Measurements from ENCODE around the gene ID1.
"Not testable (repeated sequence)": the region's sequence is repeated elsewhere in the genome, so short reads cannot be mapped to it uniquely, and the experiment has no call there.

The ID1 gene

GRCh38 chr20:31594558-31595379 lies 10.3 kb upstream of the ID1 start:
- H3K9me3 ChIP-seq (ENCODE audit: insufficient read depth, low read length) = no peaks in the 10 kb centered on the region
- peak overlapping the region; percentile 63 for H3K9ac ChIP-seq (ENCODE audit: insufficient read length, low read depth)
- H3K4me1 ChIP-seq (ENCODE audit: insufficient read depth, insufficient read length) = peaks cover 12% of the 10 kb centered on the region
- no peak for TF ChIP-seq ZNF274 (IDR thresholded peaks at IDR 0.05; ENCODE audit: low read depth, low read length)
- peak; percentile 8 for TF ChIP-seq YY1 (IDR thresholded peaks at IDR 0.05; ENCODE audit: insufficient read depth, insufficient read length)
- no peak for TF ChIP-seq SUZ12 (IDR thresholded peaks at IDR 0.05; ENCODE audit: extremely low read depth, insufficient read depth, insufficient read length)
- no peak overlapping the region for H3K4me3 ChIP-seq (ENCODE audit: insufficient read length, low read depth)
- H3K36me3 ChIP-seq (ENCODE audit: insufficient read depth, insufficient read length, low read length) = no peaks in the 10 kb centered on the region
- no peaks in the 10 kb centered on the region for H3K27me3 ChIP-seq (ENCODE audit: insufficient read depth, insufficient read length)
- no peak for DNase-seq (ENCODE audit: low read depth, low spot score)

DNA sequence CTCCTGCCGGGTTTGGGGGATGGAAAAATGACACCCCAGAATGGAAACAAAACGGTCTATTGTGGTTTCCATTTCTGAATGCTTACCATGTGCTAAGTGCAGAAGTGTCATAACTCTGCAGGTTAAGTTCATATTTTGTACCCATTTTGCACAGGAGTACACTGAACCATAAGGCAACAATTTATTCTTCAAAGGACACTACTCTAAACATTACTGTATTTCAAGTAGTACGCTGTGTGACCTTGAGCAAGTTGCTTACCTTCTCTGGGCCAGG lies 9.8 kb upstream of the ID1 start:
- no peak for TF ChIP-seq ZNF274 (IDR thresholded peaks at IDR 0.05; ENCODE audit: low read depth, low read length)
- no peak for TF ChIP-seq SUZ12 (IDR thresholded peaks at IDR 0.05; ENCODE audit: extremely low read depth, insufficient read depth, insufficient read length)
- no peak for TF ChIP-seq YY1 (IDR thresholded peaks at IDR 0.05; ENCODE audit: insufficient read depth, insufficient read length)
- Histone ChIP-seq H3K4me3 (ENCODE audit: insufficient read length, low read depth) (no peak overlapping the region), H3K4me1 (ENCODE audit: insufficient read depth, insufficient read length) (peaks cover 12% of the 10 kb centered on the region), H3K27me3 (ENCODE audit: insufficient read depth, insufficient read length) (no peaks in the 10 kb centered on the region), H3K9me3 (ENCODE audit: insufficient read depth, low read length) (no peaks in the 10 kb centered on the region), H3K9ac (ENCODE audit: insufficient read length, low read depth) (no peak overlapping the region), H3K36me3 (ENCODE audit: insufficient read depth, insufficient read length, low read length) (no peaks in the 10 kb centered on the region)
- no peak for DNase-seq (ENCODE audit: low read depth, low spot score)

DNA sequence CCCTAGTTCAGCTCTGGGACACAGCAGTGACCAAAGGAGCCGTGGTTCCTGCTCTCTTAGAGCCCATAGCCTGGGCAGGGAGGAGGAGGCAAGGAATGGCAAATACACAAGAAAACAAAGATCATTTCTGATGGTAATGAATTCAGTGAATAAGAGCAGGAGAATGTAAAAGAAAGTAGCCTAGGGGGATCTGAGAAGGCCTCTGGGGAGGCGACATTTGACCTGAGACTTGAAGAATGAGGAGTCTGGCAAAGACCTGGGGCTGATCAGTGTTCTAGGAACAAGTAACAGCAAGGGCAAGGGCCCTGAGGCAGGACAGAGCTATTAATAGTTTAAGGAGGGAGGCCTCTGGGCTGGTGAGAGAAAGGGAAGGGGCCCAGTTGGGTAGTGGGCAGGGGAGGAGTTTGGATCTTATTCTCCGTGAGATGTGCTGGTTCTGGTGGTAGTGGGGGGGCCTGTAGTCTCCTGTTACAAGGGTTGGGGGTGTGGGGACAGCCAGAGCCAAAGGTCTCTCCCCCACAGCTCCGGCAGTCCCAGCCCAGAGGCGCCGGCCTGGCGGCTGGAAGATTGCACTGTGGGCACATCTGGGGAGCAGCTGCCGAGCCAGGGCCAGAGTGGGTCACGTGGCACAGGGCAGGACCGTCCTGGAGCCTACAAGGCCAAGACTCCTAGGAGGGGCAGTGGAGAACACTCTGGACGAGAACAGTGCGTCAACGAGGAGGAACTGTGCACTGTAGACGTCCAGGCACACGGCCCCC lies 9.3 kb upstream of the ID1 start:
- no peak overlapping the region for H3K4me3 ChIP-seq (ENCODE audit: insufficient read length, low read depth)
- no peaks in the 10 kb centered on the region for H3K36me3 ChIP-seq (ENCODE audit: insufficient read depth, insufficient read length, low read length)
- no peak for TF ChIP-seq YY1 (IDR thresholded peaks at IDR 0.05; ENCODE audit: insufficient read depth, insufficient read length)
- TF ChIP-seq ZNF274 (IDR thresholded peaks at IDR 0.05; ENCODE audit: low read depth, low read length) = no peak
- no peak for TF ChIP-seq SUZ12 (IDR thresholded peaks at IDR 0.05; ENCODE audit: extremely low read depth, insufficient read depth, insufficient read length)
- no peaks in the 10 kb centered on the region for H3K27me3 ChIP-seq (ENCODE audit: insufficient read depth, insufficient read length)
- H3K9ac ChIP-seq (ENCODE audit: insufficient read length, low read depth) = peak overlapping the region; percentile 84
- peaks cover 12% of the 10 kb centered on the region for H3K4me1 ChIP-seq (ENCODE audit: insufficient read depth, insufficient read length)
- no peaks in the 10 kb centered on the region for H3K9me3 ChIP-seq (ENCODE audit: insufficient read depth, low read length)
- DNase-seq (ENCODE audit: low read depth, low spot score) = no peak

DNA sequence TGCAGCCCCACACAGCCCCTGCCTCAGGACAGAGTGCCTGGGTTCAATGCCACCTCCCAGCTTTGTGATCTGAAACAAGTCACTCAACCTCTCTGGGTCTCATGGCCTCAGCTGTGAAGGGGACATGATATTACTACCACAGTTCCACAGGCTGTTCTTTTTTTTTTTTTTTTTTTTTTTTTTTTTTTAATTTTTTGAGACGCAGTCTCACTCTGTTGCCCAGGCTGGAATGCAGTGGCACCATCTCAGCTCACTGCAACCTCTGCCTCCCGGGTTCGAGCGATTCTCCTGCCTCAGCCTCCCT lies 8.7 kb upstream of the ID1 start:
- not testable (repeated sequence) for H3K9me3 ChIP-seq (ENCODE audit: insufficient read depth, low read length); H3K4me3 ChIP-seq (ENCODE audit: insufficient read length, low read depth); DNase-seq (ENCODE audit: low read depth, low spot score); H3K27me3 ChIP-seq (ENCODE audit: insufficient read depth, insufficient read length); H3K36me3 ChIP-seq (ENCODE audit: insufficient read depth, insufficient read length, low read length)
- peaks cover 12% of the 10 kb centered on the region for H3K4me1 ChIP-seq (ENCODE audit: insufficient read depth, insufficient read length)
- peak overlapping the region; percentile 84 for H3K9ac ChIP-seq (ENCODE audit: insufficient read length, low read depth)

DNA sequence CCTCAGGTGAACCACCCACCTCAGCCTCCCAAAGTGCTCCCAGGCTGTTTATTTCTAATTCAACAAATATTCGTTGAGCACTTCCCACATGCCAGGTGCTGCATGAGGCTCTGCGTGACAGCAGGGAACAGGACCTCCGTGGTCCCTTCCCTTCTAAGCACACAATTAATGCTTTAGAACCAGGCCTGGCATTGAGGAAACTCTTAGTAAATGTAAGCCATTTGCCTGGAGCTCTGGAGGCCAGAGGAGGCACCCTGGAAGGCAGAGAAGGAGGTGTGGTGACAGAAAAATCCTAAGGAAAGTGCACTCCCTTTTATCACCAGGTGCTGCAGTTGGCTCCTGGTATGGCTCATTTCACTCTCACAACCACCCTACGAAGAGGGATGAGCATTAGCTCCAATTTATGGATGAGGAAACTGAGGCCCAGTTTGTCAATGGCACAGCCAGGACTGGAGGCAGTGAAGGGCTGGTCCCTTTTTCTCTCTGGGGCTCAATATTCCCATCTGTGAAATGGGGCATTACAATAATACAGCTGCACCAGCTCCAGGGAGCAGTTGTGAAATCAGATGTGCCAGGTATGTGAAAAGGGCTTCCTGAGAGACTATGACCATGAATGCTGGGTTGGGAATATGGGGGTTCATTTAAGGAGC lies 8.1 kb upstream of the ID1 start:
- H3K9me3 ChIP-seq (ENCODE audit: insufficient read depth, low read length) = no peaks in the 10 kb centered on the region
- peak overlapping the region; percentile 57 for H3K9ac ChIP-seq (ENCODE audit: insufficient read length, low read depth)
- no peak for DNase-seq (ENCODE audit: low read depth, low spot score)
- H3K27me3 ChIP-seq (ENCODE audit: insufficient read depth, insufficient read length) = no peaks in the 10 kb centered on the region
- H3K4me1 ChIP-seq (ENCODE audit: insufficient read depth, insufficient read length) = peaks cover 12% of the 10 kb centered on the region
- H3K4me3 ChIP-seq (ENCODE audit: insufficient read length, low read depth) = no peak overlapping the region
- no peaks in the 10 kb centered on the region for H3K36me3 ChIP-seq (ENCODE audit: insufficient read depth, insufficient read length, low read length)
- TF ChIP-seq ZNF274 (IDR thresholded peaks at IDR 0.05; ENCODE audit: low read depth, low read length) (no peak), SUZ12 (IDR thresholded peaks at IDR 0.05; ENCODE audit: extremely low read depth, insufficient read depth, insufficient read length) (no peak), YY1 (IDR thresholded peaks at IDR 0.05; ENCODE audit: insufficient read depth, insufficient read length) (no peak)

GRCh38 chr20:31597481-31597855 lies 7.6 kb upstream of the ID1 start:
- Histone ChIP-seq H3K9ac (ENCODE audit: insufficient read length, low read depth) (no peak overlapping the region), H3K4me3 (ENCODE audit: insufficient read length, low read depth) (no peak overlapping the region), H3K4me1 (ENCODE audit: insufficient read depth, insufficient read length) (peaks cover 12% of the 10 kb centered on the region), H3K9me3 (ENCODE audit: insufficient read depth, low read length) (no peaks in the 10 kb centered on the region), H3K36me3 (ENCODE audit: insufficient read depth, insufficient read length, low read length) (no peaks in the 10 kb centered on the region), H3K27me3 (ENCODE audit: insufficient read depth, insufficient read length) (no peaks in the 10 kb centered on the region)
- TF ChIP-seq YY1 (IDR thresholded peaks at IDR 0.05; ENCODE audit: insufficient read depth, insufficient read length) (no peak), ZNF274 (IDR thresholded peaks at IDR 0.05; ENCODE audit: low read depth, low read length) (no peak), SUZ12 (IDR thresholded peaks at IDR 0.05; ENCODE audit: extremely low read depth, insufficient read depth, insufficient read length) (no peak)
- no peak for DNase-seq (ENCODE audit: low read depth, low spot score)

DNA sequence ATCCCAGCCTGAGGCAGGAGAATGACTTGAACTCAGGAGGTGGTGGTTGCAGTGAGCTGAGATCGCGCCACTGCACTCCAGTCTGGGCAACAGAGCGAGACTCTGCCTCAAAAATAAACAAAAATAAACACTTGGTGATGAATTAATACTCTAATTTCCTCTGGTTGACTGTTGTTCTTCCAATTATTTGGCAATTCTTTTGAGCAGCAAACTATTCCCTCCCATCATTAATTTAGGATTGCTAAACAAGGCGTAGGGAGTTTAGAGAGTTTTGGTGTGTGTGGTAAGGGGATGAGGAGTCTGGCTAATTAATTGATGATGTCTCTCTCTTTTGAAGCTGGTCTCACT lies 2.7 kb upstream of the ID1 start:
- no peak for TF ChIP-seq ZNF274 (IDR thresholded peaks at IDR 0.05; ENCODE audit: low read depth, low read length)
- no peak for TF ChIP-seq YY1 (IDR thresholded peaks at IDR 0.05; ENCODE audit: insufficient read depth, insufficient read length)
- no peak for TF ChIP-seq SUZ12 (IDR thresholded peaks at IDR 0.05; ENCODE audit: extremely low read depth, insufficient read depth, insufficient read length)
- no peak overlapping the region for H3K4me3 ChIP-seq (ENCODE audit: insufficient read length, low read depth)

More for the DNA sequence above, 2.7 kb upstream of the ID1 start:
- peaks cover 4% of the 10 kb centered on the region for H3K4me1 ChIP-seq (ENCODE audit: insufficient read depth, insufficient read length)
- H3K36me3 ChIP-seq (ENCODE audit: insufficient read depth, insufficient read length, low read length) = peaks cover 18% of the 10 kb centered on the region
- DNase-seq (ENCODE audit: low read depth, low spot score) = no peak
- H3K27me3 ChIP-seq (ENCODE audit: insufficient read depth, insufficient read length) = no peaks in the 10 kb centered on the region
- H3K9me3 ChIP-seq (ENCODE audit: insufficient read depth, low read length) = no peaks in the 10 kb centered on the region
- peak overlapping the region; percentile 3 for H3K9ac ChIP-seq (ENCODE audit: insufficient read length, low read depth)
